ENCODE data around the gene DNAAF1. TPM values are rescaled to one million over a fixed set of nuclear protein-coding genes. Genes with fewer than 3 reads are reported as not detected.

Gene DNAAF1
- total RNA-seq, 4 donors from 2014 or later, result not detected

DNA sequence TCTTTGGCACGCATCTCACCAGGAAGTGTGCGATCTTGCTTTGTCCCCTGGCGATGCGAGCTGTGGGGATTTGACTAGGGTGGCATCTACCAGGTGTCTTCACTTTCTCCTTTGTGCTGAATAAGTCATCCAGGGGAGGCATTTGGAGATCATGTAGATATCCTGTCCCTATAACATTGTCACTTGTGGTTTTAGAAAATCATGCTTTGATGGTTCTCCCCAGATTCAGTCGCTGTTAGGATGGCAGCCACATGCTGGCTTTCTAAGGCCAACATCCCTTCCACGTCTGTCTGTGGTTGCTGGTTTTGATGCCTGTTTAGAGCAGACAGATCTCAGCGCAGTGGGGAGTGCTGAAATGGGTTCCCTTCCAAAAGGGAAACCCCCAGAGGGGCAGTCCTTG is 48.4 kb downstream of the DNAAF1 start:
- no peaks in the 10 kb centered on the region for H3K4me1 ChIP-seq
- H3K9me3 ChIP-seq, result no peaks in the 10 kb centered on the region
- no peak overlapping the region for H3K27ac ChIP-seq
- no peaks in the 10 kb centered on the region for H3K27me3 ChIP-seq
- no peak overlapping the region for H3K4me3 ChIP-seq
- no peak for DNase-seq
- H3K36me3 ChIP-seq, result no peaks in the 10 kb centered on the region
- TF ChIP-seq POLR2A (IDR thresholded peaks at IDR 0.05), result no peak
- TF ChIP-seq, protein P1, sequence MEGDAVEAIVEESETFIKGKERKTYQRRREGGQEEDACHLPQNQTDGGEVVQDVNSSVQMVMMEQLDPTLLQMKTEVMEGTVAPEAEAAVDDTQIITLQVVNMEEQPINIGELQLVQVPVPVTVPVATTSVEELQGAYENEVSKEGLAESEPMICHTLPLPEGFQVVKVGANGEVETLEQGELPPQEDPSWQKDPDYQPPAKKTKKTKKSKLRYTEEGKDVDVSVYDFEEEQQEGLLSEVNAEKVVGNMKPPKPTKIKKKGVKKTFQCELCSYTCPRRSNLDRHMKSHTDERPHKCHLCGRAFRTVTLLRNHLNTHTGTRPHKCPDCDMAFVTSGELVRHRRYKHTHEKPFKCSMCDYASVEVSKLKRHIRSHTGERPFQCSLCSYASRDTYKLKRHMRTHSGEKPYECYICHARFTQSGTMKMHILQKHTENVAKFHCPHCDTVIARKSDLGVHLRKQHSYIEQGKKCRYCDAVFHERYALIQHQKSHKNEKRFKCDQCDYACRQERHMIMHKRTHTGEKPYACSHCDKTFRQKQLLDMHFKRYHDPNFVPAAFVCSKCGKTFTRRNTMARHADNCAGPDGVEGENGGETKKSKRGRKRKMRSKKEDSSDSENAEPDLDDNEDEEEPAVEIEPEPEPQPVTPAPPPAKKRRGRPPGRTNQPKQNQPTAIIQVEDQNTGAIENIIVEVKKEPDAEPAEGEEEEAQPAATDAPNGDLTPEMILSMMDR (IDR thresholded peaks at IDR 0.05), result no peak

DNA sequence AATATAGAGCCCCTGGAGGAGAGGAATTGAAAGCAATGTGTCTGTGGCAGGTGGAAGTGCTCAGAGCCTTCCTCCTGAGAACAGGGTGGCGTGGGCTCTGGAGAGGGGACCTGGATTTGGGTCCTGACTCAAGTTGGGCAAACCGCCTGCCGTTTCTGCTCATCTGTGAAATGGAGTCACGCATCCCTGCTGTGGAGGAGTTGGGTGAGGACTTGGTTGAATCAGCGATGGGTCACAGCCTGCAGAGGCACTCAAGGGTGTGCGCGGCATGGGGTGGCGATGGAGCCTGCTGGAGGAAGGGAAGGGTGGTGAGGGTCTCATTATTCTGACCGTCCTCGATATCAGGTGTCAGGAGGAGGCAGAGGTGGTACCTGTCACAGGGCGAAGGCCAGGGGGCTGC is 48.9 kb downstream of the DNAAF1 start:
- DNase-seq, result no peak
- Histone ChIP-seq H3K9me3 (no peaks in the 10 kb centered on the region), H3K27ac (no peak overlapping the region), H3K4me1 (no peaks in the 10 kb centered on the region), H3K36me3 (no peaks in the 10 kb centered on the region), H3K4me3 (peak overlapping the region in 1 of 4 donors; percentile 9), H3K27me3 (no peaks in the 10 kb centered on the region)
- TF ChIP-seq POLR2A (IDR thresholded peaks at IDR 0.05), result no peak
- TF ChIP-seq, protein P1 (IDR thresholded peaks at IDR 0.05), result no peak

DNA sequence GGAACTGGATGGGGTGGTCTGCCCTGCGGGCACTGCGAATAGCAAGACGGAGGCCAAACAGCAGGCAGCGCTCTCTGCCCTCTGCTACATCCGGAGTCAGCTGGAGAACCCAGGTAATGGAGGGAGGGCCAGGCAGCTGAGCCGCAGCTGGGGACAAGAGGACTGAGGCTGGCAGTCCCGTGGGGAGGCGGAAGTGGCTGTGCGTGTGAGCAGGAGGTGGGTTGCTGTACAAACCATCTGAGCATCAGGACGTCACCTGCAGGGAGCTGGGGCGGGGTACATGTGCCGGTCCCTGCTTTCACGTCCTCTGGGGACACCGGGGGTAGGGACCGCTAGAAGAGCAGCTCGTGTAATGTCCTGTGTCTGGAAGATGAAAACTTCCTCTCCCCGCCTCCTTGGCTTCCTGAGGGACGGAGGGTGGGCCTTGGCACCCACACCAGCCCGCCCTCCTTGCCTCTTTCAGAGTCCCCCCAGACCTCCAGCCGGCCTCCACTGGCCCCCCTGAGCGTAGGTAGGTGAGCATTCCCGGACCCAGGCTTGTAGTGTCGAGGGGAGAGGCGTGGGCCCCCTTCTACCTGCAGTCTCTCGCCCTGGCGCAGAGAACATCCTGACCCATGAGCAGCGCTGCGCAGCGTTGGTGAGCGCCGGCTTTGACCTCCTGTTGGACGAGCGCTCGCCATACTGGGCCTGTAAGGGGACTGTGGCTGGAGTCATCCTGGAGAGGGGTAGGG is 49.5 kb downstream of the DNAAF1 start:
- TF ChIP-seq, protein P1 (IDR thresholded peaks at IDR 0.05), result no peak
- no peak for TF ChIP-seq POLR2A (IDR thresholded peaks at IDR 0.05)
- H3K4me3 ChIP-seq, result peak overlapping the region in 1 of 4 donors; percentile 9
- H3K36me3 ChIP-seq, result no peaks in the 10 kb centered on the region
- no peaks in the 10 kb centered on the region for H3K9me3 ChIP-seq
- H3K4me1 ChIP-seq, result no peaks in the 10 kb centered on the region
- no peaks in the 10 kb centered on the region for H3K27me3 ChIP-seq
- no peak overlapping the region for H3K27ac ChIP-seq
- peak in 2 of 3 donors; percentile 36 to 73 for DNase-seq

DNA sequence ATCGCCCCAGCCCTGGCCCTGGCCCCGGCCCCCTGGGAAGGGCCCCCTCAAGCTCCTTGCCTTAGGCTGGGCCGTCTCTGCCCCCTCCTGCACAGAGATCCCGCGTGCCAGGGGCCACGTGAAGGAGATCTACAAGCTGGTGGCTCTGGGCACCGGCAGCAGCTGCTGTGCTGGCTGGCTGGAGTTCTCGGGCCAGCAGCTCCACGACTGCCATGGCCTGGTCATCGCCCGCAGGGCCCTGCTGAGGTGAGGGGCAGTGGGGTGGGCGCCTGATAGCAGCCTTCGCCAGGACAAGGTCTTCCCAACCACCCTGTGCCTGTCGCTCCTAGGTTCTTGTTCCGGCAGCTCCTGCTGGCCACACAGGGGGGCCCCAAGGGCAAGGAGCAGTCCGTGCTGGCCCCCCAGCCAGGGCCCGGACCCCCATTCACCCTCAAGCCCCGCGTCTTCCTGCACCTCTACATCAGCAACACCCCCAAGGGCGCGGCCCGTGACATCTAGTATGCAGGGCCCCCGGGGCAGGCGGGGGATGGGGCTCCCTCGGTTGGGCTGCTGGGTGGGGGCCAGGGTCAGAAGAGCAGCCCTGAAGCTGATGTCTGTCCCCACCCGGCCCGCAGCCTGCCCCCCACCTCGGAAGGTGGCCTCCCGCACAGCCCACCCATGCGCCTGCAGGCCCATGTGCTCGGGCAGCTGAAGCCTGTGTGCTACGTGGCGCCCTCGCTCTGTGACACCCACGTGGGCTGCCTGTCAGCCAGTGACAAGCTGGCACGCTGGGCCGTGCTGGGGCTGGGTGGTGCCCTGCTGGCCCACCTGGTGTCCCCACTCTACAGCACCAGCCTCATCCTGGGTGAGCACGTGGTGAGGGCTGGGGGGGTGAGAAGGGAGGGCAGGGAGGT is 50.3 kb downstream of the DNAAF1 start:
- H3K27me3 ChIP-seq, result no peaks in the 10 kb centered on the region
- no peak overlapping the region for H3K4me3 ChIP-seq
- no peak overlapping the region for H3K27ac ChIP-seq
- H3K4me1 ChIP-seq, result no peaks in the 10 kb centered on the region
- no peaks in the 10 kb centered on the region for H3K9me3 ChIP-seq
- no peak for DNase-seq
- H3K36me3 ChIP-seq, result no peaks in the 10 kb centered on the region
- TF ChIP-seq, protein P1 (IDR thresholded peaks at IDR 0.05), result no peak

DNA sequence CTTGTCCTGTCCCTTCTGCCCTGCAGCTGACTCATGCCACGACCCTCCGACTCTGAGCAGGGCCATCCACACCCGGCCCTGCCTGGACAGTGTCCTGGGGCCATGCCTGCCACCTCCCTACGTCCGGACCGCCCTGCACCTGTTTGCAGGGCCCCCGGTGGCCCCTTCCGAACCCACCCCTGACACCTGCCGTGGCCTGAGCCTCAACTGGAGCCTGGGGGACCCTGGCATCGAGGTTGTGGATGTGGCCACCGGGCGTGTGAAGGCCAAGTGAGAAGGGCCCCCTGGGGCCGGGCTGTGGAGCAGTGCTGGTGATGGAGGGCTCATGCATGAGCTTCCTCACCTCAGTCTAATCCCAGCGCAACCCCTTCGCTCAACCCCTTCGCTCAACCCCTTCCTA is 51.0 kb downstream of the DNAAF1 start:
- Histone ChIP-seq H3K4me3 (no peak overlapping the region), H3K4me1 (no peaks in the 10 kb centered on the region), H3K27ac (no peak overlapping the region), H3K36me3 (no peaks in the 10 kb centered on the region), H3K27me3 (no peaks in the 10 kb centered on the region), H3K9me3 (no peaks in the 10 kb centered on the region)
- DNase-seq, result no peak
- no peak for TF ChIP-seq POLR2A (IDR thresholded peaks at IDR 0.05)
- TF ChIP-seq, protein P1 (IDR thresholded peaks at IDR 0.05), result no peak
